ENCODE data around the gene TSPAN31. TPM values are rescaled to one million over a fixed set of nuclear protein-coding genes. Genes with fewer than 3 reads are reported as not detected.
A peak's percentile ranks its signal among the peaks of the same experiment; 100 is the strongest.

TSPAN31 gene
- total and polyA plus RNA-seq, 9 of the 15 experiments (the other 6 are each of a cell fraction or from before 2014, with no cell fraction given), result 11.3 to 26.4 (median 14.3) TPM

- TF ChIP-seq MGA (IDR thresholded peaks at IDR 0.05), result no peak
- 0 out of 4 replicates have a peak, but pooled peaks of 1 of the 2 experiments have one; percentile 41 for TF ChIP-seq FOXA3 (CRISPR knock-in tag; conservative IDR thresholded peaks at IDR 0.05 in 1 of 2, IDR thresholded peaks at IDR 0.05 in 1 of 2)
- TF ChIP-seq ZNF146 (CRISPR knock-in tag; IDR thresholded peaks at IDR 0.05; ENCODE audit: unreplicated experiment), result no peak
- 0 out of 2 replicates have a peak, but pooled peaks have one; percentile 24 for TF ChIP-seq ESRRA (IDR thresholded peaks at IDR 0.05; ENCODE audit: borderline replicate concordance, low read depth)
- peak; percentile 43 to 93; a peak in 3 of 4 replicates for TF ChIP-seq MAZ (CRISPR knock-in tag; conservative IDR thresholded peaks at IDR 0.05 in 1 of 2, IDR thresholded peaks at IDR 0.05 in 1 of 2)
- 0 out of 4 replicates have a peak, but pooled peaks of 1 of the 2 experiments have one; percentile 42 for TF ChIP-seq TEAD1 (CRISPR knock-in tag; IDR thresholded peaks at IDR 0.05)
- TF ChIP-seq, protein P1, sequence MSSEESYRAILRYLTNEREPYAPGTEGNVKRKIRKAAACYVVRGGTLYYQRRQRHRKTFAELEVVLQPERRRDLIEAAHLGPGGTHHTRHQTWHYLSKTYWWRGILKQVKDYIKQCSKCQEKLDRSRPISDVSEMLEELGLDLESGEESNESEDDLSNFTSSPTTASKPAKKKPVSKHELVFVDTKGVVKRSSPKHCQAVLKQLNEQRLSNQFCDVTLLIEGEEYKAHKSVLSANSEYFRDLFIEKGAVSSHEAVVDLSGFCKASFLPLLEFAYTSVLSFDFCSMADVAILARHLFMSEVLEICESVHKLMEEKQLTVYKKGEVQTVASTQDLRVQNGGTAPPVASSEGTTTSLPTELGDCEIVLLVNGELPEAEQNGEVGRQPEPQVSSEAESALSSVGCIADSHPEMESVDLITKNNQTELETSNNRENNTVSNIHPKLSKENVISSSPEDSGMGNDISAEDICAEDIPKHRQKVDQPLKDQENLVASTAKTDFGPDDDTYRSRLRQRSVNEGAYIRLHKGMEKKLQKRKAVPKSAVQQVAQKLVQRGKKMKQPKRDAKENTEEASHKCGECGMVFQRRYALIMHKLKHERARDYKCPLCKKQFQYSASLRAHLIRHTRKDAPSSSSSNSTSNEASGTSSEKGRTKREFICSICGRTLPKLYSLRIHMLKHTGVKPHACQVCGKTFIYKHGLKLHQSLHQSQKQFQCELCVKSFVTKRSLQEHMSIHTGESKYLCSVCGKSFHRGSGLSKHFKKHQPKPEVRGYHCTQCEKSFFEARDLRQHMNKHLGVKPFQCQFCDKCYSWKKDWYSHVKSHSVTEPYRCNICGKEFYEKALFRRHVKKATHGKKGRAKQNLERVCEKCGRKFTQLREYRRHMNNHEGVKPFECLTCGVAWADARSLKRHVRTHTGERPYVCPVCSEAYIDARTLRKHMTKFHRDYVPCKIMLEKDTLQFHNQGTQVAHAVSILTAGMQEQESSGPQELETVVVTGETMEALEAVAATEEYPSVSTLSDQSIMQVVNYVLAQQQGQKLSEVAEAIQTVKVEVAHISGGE (CRISPR knock-in tag; IDR thresholded peaks at IDR 0.05), result peak in 1 of 3 experiments; percentile 39; a peak in 1 of 6 replicates
- TF ChIP-seq NFXL1 (CRISPR knock-in tag; IDR thresholded peaks at IDR 0.05), result no peak
These were observed 8.7 kb upstream of the TSPAN31 start (continued) for GRCh38 chr12:57735952-57736740.

All from K562 (cell line).